ENCODE data around the gene ANKRD36C. TPM values are rescaled to one million over a fixed set of nuclear protein-coding genes. Genes with fewer than 3 reads are reported as not detected.
"Not testable (repeated sequence)": the region's sequence is repeated elsewhere in the genome, so short reads cannot be mapped to it uniquely, and the experiment has no call there.

ANKRD36C gene
- total RNA-seq, 1 donor from 2014 or later: 12.8 TPM

DNA sequence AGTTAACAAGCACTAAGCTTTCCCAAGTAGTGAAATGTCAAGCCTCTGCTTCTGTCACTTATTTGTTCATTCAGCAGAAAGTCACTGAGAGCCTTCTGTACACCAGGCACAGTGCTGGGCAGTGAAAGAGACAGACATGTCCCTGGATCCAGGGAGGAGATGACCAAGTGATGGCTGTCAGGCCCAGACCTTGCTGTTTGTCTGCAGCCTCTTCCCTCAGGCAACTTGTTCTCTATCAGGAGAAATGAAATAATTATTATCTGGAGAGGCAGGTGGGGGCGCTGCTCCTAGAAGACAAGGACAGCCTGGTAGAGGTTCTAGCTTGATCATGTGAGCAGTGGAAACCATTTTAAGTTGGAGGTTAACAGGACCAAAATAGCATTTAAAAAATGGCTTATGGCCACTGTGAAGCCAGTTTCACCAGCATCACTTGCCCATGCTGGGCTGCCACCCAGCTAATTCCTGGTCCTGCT lies 21.2 kb upstream of the ANKRD36C start:
- not testable (repeated sequence) for H3K4me3 ChIP-seq (ENCODE audit: low read depth, low read length); DNase-seq (ENCODE audit: low read depth)

- not testable (repeated sequence) for DNase-seq (ENCODE audit: low read depth); H3K4me3 ChIP-seq (ENCODE audit: low read depth, low read length)
Observed at GRCh38 chr2:96012086-96012791, 20.6 kb upstream of the ANKRD36C start.

GRCh38 chr2:96011129-96011455 lies 19.5 kb upstream of the ANKRD36C start:
- not testable (repeated sequence) for H3K4me3 ChIP-seq (ENCODE audit: low read depth, low read length); DNase-seq (ENCODE audit: low read depth)
- peak; percentile 25 for TF ChIP-seq CTCF (conservative IDR thresholded peaks at IDR 0.05; ENCODE audit: low read depth, low read length)

GRCh38 chr2:96010320-96011128 lies 18.9 kb upstream of the ANKRD36C start:
- H3K4me3 ChIP-seq (ENCODE audit: low read depth, low read length): peak overlapping the region; percentile 51
- not testable (repeated sequence) for DNase-seq (ENCODE audit: low read depth)

- not testable (repeated sequence) for DNase-seq (ENCODE audit: low read depth)
- peak overlapping the region; percentile 51 for H3K4me3 ChIP-seq (ENCODE audit: low read depth, low read length)
Observed at GRCh38 chr2:96009833-96010232, 18.2 kb upstream of the ANKRD36C start.

DNA sequence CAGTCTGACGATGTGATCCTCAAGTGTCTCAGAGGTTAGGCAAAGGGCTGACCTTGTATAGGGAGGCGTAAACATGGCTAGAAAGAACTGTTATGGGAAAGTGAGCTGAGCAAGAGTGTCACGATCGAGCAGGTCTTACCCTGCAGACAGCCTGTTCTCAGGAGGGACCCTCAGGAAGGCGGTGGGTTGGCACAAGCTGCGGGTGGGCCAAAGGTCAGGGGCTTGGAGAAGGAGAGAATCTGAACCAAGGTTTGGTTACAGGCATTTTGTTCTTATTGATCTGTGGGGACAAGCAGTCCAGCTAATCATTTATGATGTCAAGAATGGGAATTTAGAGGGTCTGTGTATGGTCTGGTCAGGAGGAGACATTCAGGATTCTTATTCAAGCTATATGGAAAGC lies 16.4 kb upstream of the ANKRD36C start:
- not testable (repeated sequence) for DNase-seq (ENCODE audit: low read depth); H3K4me3 ChIP-seq (ENCODE audit: low read depth, low read length)

DNA sequence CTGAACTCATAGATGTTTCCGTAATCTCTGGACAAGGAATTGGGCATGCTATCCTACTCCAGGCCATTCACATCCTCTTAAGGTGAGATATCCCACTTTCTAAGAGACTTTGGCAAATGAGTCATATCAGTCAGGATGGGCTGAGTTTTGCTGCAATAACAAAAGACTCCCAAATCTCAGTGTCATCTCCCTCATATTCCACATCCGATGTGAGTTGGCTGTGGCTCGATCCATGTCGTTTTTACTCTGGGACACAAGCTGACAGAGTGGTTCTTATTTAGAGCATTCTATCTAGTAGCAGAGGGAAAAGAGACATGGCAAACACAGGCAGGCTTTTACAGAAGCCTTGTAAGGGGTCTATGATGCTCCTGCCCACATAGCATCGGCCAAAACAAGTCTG lies 14.6 kb upstream of the ANKRD36C start:
- not testable (repeated sequence) for DNase-seq (ENCODE audit: low read depth); H3K4me3 ChIP-seq (ENCODE audit: low read depth, low read length)

DNA sequence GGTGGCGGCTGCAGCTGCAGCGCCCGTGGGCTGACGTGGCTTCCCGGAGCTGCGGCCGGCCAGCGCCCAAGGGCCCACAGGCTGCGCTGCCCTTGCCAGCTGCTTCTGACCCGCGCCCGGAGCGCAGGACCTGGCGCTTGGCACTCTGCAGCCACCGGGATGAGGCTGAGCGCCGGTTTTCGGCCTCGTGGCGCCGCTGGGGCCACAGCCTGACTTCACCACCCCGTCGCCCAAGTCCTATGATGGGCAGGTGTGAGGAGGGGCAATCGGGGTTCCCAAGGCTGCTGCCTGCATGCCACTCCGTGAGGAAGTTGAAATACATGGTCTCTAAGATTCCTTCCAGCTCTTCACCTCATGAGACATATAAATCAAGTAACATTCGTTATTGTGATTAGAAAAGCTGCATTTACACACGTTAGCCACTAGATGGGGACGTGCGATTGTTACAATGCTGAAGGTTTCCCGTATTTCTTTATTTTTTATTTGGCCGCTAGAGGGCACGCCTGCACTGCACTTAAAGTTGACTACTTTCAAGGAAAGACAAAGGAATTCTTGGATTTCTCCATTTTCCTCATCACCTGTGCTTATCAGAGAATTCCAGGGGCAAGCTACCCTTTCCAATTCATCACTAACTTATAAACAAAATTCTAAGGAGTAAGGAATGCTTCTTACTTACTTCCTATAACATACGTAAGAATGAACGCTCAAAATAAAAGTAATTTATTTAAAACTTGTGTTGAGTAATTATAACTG lies 1.1 kb upstream of the ANKRD36C start:
- peak overlapping the region; percentile 63 for H3K4me3 ChIP-seq (ENCODE audit: low read depth, low read length)
- peak; percentile 72 for TF ChIP-seq CTCF (conservative IDR thresholded peaks at IDR 0.05; ENCODE audit: low read depth, low read length)
- DNase-seq (ENCODE audit: low read depth): peak; percentile 3

DNA sequence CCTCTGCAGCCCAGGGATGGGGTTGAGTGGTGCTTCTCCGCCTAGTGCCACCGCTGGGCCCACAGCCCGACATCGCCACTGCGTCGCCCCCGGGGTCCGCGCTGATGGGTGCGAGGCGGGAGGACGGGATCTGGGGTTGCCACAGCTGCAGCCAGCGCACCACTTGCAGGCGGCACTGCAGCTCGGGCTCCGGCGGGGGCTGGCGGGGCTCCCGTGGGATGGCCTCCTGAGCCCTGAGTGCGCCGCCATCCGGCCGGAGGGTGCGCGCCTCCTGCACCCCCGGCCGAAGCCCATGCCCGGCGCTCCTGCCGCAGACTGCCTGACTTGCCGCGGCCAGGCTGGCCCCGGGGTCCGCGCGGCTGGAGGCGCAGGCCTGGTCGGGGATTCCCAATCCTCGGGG lies 478 bp upstream of the ANKRD36C start:
- not testable (repeated sequence) for DNase-seq (ENCODE audit: low read depth)
- H3K4me3 ChIP-seq (ENCODE audit: low read depth, low read length): peak overlapping the region; percentile 63

DNA sequence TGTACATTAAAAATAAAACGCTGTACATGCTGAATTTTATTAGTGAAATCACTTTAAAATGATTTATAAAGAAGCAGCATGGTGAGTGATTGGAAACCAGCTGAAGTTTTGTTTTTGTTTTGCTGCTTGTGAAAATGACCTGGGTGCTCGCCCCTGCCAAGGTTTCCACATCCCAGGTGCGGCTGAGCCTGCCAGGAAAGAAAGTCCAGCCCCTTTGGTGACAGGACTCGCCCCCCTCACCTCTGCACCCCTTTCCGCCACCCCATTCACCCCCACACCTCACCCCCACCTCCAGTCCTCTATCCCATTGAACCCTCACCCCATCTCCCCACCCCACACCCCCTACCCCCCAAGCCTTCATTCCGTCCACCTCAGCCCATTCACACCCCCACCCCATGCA lies 740 bp downstream of the ANKRD36C start:
- DNase-seq (ENCODE audit: low read depth): not testable (repeated sequence)
- peak overlapping the region; percentile 41 for H3K4me3 ChIP-seq (ENCODE audit: low read depth, low read length)

DNA sequence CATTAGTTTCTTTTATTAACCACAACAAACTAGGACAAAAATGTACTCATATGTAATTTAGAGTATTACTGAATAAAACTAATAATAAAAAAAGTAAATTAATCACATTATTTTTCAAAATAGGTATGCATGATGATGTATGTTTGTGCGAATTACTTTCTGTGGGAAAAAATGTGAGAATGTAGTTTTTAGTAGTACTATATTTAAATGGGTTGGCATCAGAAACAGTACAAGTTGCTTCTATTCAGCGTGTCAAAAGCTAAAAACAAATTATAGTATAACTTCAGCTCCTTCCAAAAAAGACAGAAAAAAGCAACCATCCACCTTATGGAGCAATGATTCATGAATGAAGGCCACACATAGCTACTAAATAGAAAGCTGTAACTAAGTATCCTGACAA lies 40.0 kb downstream of the ANKRD36C start:
- H3K4me3 ChIP-seq (ENCODE audit: low read depth, low read length); DNase-seq (ENCODE audit: low read depth): not testable (repeated sequence)

DNA sequence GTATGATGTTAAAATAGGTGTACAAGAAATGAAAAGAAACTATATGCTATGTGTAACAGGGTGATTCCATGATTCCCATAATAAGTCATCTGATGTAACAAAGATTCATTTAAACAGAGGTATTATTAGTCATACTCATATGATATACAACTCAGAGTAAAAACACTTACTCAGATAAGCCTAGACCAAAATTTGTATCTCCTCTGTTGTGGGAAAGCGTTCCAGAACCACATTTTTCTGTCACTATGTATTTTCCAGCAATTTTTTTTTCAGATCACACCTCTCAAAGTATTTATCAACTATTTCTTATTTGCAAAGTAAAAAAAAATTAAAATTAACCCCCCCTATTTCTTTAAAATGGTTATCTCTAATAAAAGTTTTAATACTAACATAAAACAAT lies 43.6 kb downstream of the ANKRD36C start:
- not testable (repeated sequence) for DNase-seq (ENCODE audit: low read depth); H3K4me3 ChIP-seq (ENCODE audit: low read depth, low read length)

- not testable (repeated sequence) for DNase-seq (ENCODE audit: low read depth)
Observed at GRCh38 chr2:95939947-95940346, 51.7 kb downstream of the ANKRD36C start.

DNA sequence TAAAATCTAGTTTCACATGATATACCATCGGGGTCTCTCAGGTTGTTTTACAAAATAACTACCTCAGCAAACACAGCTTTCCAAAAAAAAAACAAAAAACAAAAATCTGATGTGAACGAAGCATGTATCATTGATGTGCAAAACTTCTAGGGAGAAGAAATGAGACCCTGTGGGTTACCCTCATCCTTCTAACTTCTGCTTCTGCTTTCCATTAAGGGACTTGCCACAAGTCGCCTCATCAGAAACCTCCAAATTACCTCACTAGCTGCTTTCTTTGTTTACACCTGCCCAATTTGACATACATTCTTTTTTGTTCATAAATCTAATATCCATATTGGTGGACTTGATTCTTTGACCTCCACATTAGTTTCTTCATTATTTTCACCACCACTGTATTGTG lies 60.9 kb downstream of the ANKRD36C start:
- not testable (repeated sequence) for H3K4me3 ChIP-seq (ENCODE audit: low read depth, low read length); DNase-seq (ENCODE audit: low read depth)

More at GRCh38 chr2:95939947-95940346, 51.7 kb downstream of the ANKRD36C start:
- not testable (repeated sequence) for H3K4me3 ChIP-seq (ENCODE audit: low read depth, low read length)

GRCh38 chr2:95917007-95917406 lies 74.6 kb downstream of the ANKRD36C start:
- DNase-seq (ENCODE audit: low read depth); H3K4me3 ChIP-seq (ENCODE audit: low read depth, low read length): not testable (repeated sequence)

- H3K4me3 ChIP-seq (ENCODE audit: low read depth, low read length); DNase-seq (ENCODE audit: low read depth): not testable (repeated sequence)
Observed at GRCh38 chr2:95915131-95915530, 76.5 kb downstream of the ANKRD36C start.

Data from epithelial cell of proximal tubule (primary cell).